HG03558 (cell line): ENCODE measurements around the gene SYNJ1.
"Not testable (repeated sequence)": the region's sequence is repeated elsewhere in the genome, so short reads cannot be mapped to it uniquely, and the experiment has no call there.

Experiments used
- ATAC-seq: cut with Tn5 transposase; IDR thresholded peaks from one replicate; pipeline ENCODE4 v1.9.1; 2021; ENCODE audit warnings: moderate number of reproducible peaks; ENCODE audit not compliant: unreplicated experiment; ENCODE audit errors: extremely low read depth

SYNJ1 gene, protein sequence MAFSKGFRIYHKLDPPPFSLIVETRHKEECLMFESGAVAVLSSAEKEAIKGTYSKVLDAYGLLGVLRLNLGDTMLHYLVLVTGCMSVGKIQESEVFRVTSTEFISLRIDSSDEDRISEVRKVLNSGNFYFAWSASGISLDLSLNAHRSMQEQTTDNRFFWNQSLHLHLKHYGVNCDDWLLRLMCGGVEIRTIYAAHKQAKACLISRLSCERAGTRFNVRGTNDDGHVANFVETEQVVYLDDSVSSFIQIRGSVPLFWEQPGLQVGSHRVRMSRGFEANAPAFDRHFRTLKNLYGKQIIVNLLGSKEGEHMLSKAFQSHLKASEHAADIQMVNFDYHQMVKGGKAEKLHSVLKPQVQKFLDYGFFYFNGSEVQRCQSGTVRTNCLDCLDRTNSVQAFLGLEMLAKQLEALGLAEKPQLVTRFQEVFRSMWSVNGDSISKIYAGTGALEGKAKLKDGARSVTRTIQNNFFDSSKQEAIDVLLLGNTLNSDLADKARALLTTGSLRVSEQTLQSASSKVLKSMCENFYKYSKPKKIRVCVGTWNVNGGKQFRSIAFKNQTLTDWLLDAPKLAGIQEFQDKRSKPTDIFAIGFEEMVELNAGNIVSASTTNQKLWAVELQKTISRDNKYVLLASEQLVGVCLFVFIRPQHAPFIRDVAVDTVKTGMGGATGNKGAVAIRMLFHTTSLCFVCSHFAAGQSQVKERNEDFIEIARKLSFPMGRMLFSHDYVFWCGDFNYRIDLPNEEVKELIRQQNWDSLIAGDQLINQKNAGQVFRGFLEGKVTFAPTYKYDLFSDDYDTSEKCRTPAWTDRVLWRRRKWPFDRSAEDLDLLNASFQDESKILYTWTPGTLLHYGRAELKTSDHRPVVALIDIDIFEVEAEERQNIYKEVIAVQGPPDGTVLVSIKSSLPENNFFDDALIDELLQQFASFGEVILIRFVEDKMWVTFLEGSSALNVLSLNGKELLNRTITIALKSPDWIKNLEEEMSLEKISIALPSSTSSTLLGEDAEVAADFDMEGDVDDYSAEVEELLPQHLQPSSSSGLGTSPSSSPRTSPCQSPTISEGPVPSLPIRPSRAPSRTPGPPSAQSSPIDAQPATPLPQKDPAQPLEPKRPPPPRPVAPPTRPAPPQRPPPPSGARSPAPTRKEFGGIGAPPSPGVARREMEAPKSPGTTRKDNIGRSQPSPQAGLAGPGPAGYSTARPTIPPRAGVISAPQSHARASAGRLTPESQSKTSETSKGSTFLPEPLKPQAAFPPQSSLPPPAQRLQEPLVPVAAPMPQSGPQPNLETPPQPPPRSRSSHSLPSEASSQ (N-terminal part only)

DNA sequence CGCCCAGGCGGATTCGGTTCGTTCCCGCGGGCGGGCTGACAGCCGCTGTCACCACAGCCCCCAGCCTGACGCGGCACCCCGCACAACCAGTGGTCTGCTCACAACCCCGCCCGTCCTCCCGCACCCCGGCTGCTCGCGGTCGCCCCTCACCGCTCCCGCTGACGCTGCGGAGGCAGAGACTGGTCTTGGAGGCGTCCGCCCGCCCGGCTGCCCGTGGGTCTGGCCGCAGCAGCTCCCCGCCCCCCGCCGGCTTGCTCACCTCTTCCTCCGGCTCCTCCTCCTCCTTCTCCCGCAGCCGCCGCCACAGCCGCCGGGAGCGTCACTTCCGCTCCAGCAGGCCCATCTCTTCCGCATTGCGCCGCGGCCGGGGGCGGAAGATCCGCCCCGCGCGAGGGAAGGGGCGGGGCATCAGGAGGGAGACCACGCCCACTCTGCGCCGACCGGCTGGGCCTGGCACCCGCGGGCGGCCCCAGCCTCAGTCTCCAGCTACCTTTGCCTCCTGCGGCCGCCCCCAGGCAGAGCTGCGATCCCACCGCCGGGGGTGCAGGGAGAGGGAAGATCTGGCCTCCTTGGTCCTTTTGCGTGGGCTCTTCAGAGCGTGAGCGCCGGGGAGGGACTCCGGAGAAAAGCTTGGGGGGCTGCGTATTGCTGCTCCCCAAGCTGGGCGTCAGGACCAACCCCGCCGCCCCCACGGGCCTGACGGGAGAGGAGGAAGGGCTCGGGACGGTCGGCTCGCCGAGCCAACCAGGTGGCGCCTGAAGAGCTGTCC, at the start of gene SYNJ1:
Gene SYNJ1 (minus strand): TSS at position 327 of the 769 bp plus-strand sequence. CDS start 1,118 bp downstream, outside the sequence.
- peak; percentile 77 for ATAC-seq

DNA sequence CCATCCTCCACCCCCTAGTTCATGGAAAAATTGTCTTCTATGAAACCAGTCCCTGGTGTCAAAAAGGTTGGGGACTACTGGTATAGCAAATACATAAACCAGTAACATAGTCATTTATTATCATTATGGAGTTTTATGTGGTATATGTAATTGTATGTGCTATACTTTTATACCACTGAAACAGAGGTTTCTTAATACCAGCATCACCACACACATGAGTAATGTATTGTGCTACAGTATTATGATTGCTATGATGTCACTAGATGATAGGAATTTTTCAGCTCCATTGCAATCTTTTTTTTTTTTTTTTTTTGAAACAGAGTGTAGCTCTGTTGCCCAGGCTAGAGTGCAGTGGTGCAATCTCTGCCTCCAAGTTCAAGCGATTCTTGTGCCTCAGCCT, 49.5 kb upstream of the SYNJ1 start:
- no peak for ATAC-seq

DNA sequence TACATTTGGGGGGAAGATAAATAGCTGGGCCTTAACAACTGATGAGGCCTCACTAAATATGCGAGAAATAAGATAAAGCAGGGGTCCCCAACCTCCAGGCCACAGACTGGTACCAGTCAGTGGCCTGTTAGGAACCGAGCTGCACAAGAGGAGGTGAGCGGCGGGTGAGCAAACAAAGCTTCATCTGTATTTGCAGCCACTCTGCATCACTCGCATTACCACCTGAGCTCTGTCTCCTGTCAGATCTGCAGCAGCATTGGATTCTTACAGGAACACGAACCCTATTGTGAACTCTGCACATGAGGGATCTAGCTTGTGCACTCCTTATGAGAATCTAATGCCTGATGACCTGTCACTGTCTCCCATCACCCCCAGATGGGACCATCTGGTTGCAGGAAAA, 48.9 kb upstream of the SYNJ1 start:
- no peak for ATAC-seq

DNA sequence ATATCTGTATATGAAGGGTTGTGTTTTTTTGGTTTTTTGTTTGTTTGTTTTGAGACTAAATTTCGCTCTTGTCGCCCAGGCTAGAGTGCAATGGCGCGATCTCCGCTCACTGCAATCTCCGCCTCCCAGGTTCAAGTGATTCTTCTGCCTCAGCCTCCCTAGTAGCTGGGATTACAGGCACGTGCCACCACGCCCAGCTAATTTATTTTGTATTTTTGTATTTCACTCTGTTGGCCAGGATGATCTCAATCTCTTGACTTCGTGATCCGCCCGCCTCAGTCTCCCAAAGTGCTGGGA, 45.2 kb upstream of the SYNJ1 start:
- not testable (repeated sequence) for ATAC-seq

DNA sequence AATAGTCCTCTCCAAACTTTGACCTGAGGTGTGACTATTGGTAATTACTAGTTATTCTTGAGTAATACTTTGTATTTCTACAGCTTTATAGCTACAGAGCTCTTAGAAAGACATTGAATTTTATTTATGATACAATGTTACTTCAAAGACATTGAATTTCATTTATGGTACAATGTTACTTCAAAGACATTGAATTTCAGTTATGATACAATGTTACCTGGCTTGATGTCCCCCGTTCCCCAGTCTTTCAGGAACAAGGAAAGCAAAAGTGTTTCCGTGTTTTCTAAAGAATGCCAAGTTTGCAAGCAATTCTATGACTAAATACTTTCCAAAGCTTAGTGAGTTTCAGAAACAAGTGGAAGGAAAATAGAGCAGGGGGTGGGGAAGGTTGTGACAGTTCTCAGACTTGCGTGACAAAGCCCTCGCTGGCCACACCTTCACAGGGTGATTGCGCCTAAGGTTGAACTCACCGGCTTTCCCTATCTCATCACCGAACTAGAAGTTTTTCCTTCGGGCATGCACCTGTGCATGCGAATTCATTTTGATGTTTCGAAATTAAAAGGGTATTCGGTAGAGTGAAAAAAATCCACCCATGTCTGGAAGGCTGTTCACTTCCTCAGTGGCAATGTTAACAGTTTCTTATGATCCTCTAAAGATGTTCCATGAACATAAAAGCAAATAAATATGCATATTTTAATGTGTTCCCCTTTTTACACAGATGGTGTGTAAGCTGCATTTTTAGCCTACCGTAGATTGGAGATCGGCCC, 44.7 kb upstream of the SYNJ1 start:
- no peak for ATAC-seq

DNA sequence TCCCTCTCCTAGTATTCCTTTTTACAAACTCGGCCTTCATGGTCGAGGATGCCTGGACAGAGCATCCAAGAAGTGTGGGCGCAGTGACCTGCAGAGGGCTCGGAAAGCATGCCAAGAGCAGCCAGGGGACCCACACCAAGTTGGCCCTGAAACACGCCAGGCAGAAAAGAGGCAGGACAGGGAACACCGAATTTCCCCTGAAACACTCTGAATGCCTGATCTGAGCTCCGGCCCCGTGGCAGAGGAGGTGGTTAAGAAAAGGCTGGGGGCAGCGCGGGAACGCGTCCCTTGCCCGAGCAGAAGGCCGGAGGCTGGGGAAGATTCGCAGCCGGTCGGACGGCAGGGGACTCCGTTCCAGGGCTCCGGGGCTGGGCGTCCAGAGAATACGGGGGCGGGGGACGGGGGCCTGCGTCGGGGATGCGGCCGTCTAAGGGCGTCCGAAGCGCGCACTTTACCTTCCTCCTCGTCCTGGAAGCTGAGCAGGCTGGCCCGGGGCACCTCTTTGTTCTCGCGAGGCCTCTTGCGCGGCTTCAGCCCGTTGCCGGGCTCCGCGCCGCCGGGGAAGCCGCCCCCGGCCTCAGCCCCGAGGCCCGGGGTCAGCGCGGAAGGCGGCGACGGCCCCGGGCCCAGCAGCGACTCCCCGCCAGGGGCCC, 43.2 kb upstream of the SYNJ1 start:
- ATAC-seq: peak; percentile 14

DNA sequence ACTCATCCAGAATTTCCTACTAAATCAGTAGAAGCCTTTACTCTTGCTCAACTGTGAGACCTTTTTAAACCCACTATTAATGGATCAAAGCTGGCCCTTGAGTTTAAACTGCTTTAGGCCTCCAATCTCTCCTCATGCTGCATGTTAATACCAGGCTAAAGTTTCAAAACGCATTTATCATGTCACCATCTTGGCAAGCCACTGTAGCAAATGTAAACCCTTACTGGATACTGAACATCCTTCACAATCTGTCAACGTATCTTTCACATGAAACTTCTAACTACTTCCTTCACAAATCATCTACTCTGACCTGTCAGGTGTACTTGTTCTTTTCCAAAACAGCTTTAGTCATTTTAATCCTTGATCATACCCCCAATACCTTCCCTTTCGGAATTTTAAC, 40.7 kb upstream of the SYNJ1 start:
- ATAC-seq: no peak

DNA sequence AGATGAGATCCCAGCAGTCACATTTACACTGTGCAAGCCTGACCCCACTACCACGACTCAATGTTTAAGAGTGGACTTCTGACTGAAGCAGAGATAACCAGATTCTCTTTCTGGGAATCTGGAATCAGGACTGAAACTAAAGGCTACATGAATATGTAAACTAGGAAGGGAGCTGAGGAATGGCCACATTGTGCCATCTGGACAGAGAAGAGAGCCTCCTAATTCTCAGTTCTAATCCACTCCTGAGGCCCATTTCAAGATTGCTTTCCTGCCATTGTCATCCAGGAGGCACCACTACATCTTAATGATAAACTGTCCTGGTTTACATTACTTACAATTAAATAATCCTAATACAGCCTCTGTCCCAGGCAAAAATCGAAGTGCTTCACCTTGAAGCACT, 37.2 kb upstream of the SYNJ1 start:
- no peak for ATAC-seq

DNA sequence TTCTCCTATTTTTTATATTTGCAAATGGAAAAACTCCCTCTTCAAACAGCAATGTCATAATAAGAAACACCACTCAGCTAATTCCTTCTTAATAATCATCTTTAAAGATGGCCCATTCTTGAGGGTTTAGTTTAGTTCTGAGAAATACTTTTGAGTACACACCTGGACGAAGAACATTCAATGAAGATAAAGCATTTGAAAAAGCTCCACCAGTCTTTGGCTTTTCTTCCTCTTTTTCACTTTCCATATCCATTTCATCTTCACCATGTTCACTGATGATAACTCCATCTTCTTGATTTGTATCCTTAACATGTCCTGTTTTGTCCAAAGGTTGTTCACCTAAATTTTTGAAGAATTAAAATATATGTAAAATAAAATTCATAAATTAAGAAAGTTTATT, 36.4 kb upstream of the SYNJ1 start:
- ATAC-seq: no peak

DNA sequence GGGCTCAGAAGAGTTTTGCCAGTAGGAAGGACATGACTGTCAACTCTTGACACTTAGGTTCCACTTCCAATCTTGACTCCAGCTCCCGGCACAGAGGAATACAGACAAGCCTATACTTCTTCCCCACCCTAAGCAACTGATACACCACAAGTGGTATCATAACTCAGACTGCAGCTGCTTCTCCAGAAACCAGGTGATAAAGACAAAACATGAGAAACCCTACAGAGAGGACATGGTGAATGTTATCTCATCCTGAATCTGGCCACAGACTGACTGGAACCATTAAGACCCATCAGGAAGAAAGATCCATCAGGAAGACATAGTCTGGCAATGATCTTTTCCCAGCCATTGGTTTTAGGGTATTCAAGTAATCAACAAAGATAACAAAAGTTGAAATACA, 30.0 kb upstream of the SYNJ1 start:
- ATAC-seq: no peak

DNA sequence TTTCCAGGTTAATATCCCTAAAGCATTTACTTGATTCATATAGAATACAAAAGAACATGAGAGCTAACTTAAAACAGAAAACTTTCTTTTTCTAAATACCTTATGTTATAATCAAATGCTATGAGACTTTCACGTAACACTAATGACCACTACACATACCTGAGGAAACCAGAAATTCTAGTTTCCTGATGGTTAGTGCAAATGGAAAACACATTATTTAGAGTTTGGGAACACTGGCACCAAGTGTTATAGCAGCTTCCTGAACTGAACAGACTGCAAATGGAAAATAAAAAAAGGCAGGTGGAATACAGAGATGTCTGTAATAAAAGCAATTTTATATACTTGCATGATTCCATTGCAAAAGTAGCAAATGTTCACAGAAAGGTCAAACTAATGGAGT, 28.3 kb upstream of the SYNJ1 start:
- ATAC-seq: no peak

DNA sequence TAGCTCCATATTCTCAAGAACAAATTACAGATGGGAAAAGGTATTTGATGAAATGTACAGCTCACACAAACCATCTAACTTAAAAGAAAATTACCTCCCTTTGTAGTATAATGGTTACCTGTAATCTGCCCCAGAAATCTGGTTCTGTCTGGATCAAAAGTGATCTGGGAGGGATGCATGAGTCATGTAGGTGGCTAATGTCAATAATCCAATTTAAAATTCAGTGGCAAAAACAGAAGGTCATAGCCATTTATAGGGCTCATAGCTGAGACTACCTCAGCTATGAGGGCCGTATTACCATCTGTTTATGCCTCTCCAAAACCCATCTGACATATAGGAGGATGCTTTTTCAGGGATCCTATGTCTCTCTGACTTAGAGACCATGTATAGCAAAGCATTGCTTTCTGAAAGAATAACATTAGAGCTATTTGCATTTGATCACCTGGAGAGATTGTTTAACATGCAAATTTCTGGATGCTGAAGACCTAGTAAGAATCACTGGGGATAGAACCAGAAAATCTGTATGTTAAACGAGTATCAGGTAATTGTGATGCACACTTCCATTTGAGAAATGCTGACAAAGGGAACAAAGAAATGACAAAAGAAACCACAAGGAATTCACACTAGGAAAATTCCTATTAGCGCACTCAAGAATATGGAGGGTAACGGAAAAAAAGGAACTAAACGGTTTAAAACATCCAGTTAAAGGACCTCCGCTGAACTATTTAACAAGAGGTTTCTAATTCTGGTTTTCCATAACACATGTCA, 26.2 kb upstream of the SYNJ1 start:
- ATAC-seq: no peak

DNA sequence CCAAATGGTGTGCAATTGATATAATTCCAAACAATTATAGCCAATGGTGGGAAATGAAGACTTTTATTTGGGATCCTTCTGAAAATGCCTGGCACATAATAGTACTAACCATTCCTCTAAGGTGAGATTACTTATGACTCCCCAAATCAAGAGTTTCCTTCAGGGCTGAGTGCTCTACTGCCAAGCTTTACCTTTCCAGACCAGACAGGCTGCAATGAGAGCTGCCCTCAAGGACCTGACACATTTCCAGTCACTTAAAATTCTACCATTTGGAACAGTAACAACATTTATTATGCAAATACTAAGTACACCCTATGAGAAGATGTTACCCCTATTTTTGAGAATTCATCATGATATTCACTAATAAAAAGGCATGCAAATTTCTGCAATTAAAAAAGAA, 22.6 kb upstream of the SYNJ1 start:
- ATAC-seq: no peak

DNA sequence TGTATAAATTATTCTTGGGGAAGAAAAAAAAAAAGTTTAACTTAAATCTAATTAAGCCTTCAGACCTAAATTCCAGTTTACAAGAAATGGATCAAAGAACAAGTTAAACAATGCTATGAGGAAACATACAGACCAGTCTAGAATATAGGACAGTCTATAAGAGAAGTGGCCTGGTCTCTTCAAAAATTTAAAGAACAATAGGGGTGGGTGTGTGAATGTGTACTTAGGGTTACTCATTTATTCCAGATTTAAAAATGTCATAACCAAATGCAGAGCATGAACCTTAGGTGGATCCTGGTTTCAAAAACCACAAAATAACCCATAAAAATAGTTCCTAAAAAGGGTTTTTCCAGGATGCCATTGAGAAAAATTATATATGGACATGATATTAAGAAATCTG, 21.8 kb upstream of the SYNJ1 start:
- no peak for ATAC-seq

DNA sequence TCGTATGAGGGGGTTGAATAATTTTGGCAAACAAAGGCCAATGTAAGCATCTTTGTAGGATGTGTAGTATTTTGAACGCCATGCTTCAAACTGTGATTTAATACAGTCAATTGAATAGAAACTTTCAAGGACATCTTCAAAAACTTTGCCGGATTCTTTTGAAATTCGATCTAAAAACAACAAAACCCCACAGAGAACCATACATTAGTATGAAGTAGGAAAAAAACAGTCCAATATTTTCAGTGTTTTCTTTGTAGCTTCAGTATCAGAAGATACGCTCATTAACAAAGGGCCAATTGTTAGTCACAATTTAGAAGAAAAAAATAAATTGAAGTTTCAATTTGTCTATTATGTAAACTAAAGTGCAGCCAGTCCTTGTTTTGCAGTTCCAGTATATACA, 20.7 kb upstream of the SYNJ1 start:
- ATAC-seq: no peak

DNA sequence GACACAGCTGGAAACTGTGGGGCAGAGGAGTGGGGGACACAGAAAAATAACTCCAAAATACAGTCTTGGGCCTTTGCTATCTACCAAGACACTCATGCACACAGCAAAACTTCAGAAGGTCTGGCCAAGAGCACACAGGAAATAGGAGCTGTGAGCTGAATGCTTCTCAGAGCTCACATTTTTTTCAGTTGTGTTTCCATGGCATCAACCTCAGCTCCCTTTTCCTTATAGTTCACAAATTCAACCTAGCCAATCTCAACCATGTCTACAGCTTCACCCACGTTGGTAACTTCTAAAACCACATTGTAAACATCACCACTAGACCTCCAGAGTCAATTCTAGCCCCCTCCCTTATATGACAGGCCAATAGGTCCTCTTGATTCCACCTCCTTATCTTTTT, 19.6 kb upstream of the SYNJ1 start:
- ATAC-seq: no peak

DNA sequence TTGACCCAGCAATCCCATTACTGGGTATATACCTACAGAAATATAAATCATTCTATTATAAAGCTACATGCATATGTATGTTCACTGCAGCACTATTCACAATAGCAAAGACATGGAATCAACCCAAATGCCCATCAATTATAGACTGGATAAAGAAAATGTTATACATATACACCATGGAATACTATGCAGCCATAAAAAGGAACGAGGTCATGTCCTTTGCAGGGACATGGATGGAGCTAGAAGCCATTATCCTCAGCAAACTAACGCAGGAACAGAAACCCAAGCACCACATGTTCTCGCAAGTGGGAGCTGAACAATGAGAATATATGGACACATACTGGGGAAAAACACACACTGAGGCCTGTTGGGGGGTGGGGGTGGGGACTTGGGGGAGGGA, 18.9 kb upstream of the SYNJ1 start:
- ATAC-seq: not testable (repeated sequence)

DNA sequence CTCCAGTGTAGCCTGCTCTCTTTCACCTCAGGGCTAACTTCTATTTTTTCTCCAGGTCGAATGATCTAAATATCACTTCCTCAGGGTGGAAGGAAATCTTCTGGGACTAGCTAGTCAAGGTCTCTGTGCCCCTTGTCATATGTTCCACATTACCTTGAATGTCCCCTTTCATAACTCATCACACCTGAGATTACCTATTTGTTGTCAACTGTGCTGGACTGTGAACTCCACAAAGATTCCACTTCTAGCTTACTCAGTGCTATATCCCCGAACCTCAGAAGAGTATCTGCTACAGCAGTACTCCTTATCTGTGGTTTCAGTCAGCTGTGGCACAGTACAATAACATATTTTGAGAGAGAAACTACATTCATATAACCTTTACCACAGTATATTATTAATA, 14.6 kb upstream of the SYNJ1 start:
- ATAC-seq: no peak
